ENCODE data around the gene OAS2. TPM values are rescaled to one million over a fixed set of nuclear protein-coding genes. Genes with fewer than 3 reads are reported as not detected.

OAS2 gene, protein sequence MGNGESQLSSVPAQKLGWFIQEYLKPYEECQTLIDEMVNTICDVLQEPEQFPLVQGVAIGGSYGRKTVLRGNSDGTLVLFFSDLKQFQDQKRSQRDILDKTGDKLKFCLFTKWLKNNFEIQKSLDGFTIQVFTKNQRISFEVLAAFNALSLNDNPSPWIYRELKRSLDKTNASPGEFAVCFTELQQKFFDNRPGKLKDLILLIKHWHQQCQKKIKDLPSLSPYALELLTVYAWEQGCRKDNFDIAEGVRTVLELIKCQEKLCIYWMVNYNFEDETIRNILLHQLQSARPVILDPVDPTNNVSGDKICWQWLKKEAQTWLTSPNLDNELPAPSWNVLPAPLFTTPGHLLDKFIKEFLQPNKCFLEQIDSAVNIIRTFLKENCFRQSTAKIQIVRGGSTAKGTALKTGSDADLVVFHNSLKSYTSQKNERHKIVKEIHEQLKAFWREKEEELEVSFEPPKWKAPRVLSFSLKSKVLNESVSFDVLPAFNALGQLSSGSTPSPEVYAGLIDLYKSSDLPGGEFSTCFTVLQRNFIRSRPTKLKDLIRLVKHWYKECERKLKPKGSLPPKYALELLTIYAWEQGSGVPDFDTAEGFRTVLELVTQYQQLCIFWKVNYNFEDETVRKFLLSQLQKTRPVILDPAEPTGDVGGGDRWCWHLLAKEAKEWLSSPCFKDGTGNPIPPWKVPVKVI
- total RNA-seq (82.2 TPM), polyA plus RNA-seq (10 to 100 TPM; 58.2 to 82.2 (median 73.4) TPM)

DNA sequence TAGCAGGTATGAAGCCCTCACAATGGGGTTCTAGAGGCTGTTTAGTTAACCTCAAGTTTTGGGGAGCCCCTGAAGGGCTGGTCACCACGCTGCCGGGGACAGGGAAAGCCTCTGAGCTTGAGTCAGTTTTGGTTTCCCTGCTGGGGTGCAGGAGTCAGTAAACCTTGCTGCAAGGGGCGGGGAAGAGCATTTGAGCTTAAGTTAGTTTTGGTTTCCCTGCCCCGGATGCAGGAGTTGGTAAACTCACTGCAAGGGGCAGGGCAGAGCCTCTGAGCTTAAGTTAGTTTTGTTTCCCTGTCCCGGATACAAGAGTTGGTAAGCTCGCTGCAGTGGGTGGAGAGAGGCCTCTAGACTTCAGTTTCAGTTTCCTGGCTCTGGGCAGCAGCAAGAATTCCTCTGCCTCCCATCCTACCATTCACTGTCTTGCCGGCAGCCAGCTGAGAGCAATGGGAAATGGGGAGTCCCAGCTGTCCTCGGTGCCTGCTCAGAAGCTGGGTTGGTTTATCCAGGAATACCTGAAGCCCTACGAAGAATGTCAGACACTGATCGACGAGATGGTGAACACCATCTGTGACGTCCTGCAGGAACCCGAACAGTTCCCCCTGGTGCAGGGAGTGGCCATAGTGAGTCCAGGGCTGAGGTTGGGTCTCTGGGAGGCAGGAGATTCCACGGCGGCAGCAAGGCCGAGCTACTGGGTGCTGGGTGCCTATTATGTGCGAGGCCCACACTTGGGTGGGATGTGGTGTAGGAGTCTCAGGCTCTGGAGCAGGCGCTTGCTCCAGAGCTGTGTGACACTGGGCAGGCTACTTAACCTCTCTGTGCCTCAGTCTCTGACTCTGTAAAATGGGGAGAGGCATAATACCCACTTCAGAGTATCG is at the start of gene OAS2:
TSS of gene OAS2 (plus strand) at position 357 of the 878 bp plus-strand sequence. CDS start at position 447, 90 bp downstream.
- DNase-seq (peak; percentile 61 to 99 (median 85)), ATAC-seq (ENCODE audit: low read depth in 2 of 2) (peak; percentile 91 to 94)
- Mint-ChIP-seq H3K4me1 (peaks cover 19 to 63% (median 38%) of the 10 kb centered on the region in 4 donors), H3K4me3 (peak within 1 kb of the TSS; percentile 99 to 100 (median 99)), H3K9me3 (peaks cover 0 to 12% (median 2%) of the 10 kb centered on the region in 7 donors), H3K27me3 (no peaks in the 10 kb centered on the region), H3K27ac (peak within 1 kb of the TSS; percentile 99), H3K36me3 (peaks cover 20% of the 10 kb centered on the region)
- Histone ChIP-seq H3K4me1 (ENCODE audit: control insufficient read depth, insufficient read depth, low read length, poor library complexity, severe bottlenecking) (peaks cover 32% of the 10 kb centered on the region), H3K36me3 (ENCODE audit: control insufficient read depth, insufficient read depth, low read length) (no peaks in the 10 kb centered on the region), H3K27ac (ENCODE audit: insufficient read depth, low read length, poor library complexity, severe bottlenecking) (peak within 1 kb of the TSS; percentile 92), H3K9me3 (ENCODE audit: control insufficient read depth in 2 of 2, low read length in 2 of 2) (peaks cover 0 to 2% of the 10 kb centered on the region in 2 experiments), H3K4me3 (ENCODE audit: low read depth, low read length) (peak within 1 kb of the TSS; percentile 99), H3K27me3 (ENCODE audit: control insufficient read depth, insufficient read depth, low read length) (no peaks in the 10 kb centered on the region)

DNA sequence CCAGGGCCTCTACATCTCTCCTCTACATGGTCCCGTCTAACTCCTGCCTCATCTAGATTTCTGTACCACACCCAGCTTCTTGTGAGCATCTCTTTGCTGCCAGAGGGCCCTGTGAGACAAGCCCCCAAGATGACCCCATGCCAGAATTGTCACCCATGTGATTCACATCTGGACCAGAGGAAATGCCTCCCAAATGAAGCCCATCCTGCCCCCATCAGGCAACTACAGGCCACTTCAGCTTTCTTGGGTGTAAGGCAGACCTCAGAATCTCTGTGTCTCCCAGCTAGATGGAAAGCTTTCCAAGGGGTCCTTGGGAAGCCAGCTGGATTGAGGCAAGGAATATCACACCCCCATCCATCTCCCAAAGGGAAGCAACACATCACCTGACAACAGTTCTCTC is 49.3 kb upstream of the OAS2 start:
- no peak overlapping the region for H3K4me3 ChIP-seq (ENCODE audit: low read depth, low read length)
- peaks cover 12% of the 10 kb centered on the region for H3K36me3 ChIP-seq (ENCODE audit: control insufficient read depth, insufficient read depth, low read length)
- no peak for ATAC-seq (ENCODE audit: low read depth in 2 of 2)
- no peaks in the 10 kb centered on the region for H3K27me3 Mint-ChIP-seq
- peaks cover 3 to 5% (median 4%) of the 10 kb centered on the region in 4 donors for H3K4me1 Mint-ChIP-seq
- no peaks in the 10 kb centered on the region for H3K27me3 ChIP-seq (ENCODE audit: control insufficient read depth, insufficient read depth, low read length)
- no peaks in the 10 kb centered on the region for H3K4me1 ChIP-seq (ENCODE audit: control insufficient read depth, insufficient read depth, low read length, poor library complexity, severe bottlenecking)
- no peak overlapping the region for H3K27ac ChIP-seq (ENCODE audit: insufficient read depth, low read length, poor library complexity, severe bottlenecking)
- no peak for DNase-seq
- peaks cover 42% of the 10 kb centered on the region for H3K36me3 Mint-ChIP-seq
- no peak overlapping the region for H3K4me3 Mint-ChIP-seq
- H3K9me3 Mint-ChIP-seq = peaks cover 0 to 4% (median 0%) of the 10 kb centered on the region in 7 donors
- peaks cover 0 to 3% of the 10 kb centered on the region in 2 experiments for H3K9me3 ChIP-seq (ENCODE audit: control insufficient read depth in 2 of 2, low read length in 2 of 2)
- no peak overlapping the region for H3K27ac Mint-ChIP-seq

DNA sequence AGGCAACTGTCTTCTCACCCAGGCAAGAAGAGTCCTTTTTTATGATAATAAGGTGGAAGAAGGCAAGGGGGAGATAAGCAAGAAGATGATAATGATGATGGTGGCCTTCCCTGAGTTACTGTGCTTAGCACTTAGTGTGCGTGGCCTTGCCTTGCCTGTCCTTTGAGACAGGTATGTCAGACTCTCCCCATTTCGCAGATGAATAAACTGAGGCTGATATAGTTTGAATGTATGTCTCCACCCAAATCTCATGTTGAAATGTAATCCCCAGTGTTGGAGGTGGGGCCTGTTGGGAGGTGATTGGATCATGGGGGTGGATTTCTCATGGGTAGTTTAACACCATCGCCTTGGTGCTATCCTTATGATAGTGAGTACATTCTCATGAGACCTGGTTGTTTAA is 48.6 kb upstream of the OAS2 start:
- H3K4me1 ChIP-seq (ENCODE audit: control insufficient read depth, insufficient read depth, low read length, poor library complexity, severe bottlenecking) = no peaks in the 10 kb centered on the region
- Mint-ChIP-seq H3K4me1 (peaks cover 3 to 6% (median 5%) of the 10 kb centered on the region in 4 donors), H3K4me3 (no peak overlapping the region), H3K36me3 (peaks cover 39% of the 10 kb centered on the region), H3K27ac (no peak overlapping the region), H3K27me3 (no peaks in the 10 kb centered on the region), H3K9me3 (peaks cover 0 to 4% (median 0%) of the 10 kb centered on the region in 7 donors)
- DNase-seq (no peak), ATAC-seq (ENCODE audit: low read depth in 2 of 2) (no peak)
- no peak overlapping the region for H3K4me3 ChIP-seq (ENCODE audit: low read depth, low read length)
- H3K36me3 ChIP-seq (ENCODE audit: control insufficient read depth, insufficient read depth, low read length) = peaks cover 11% of the 10 kb centered on the region
- peaks cover 0 to 3% of the 10 kb centered on the region in 2 experiments for H3K9me3 ChIP-seq (ENCODE audit: control insufficient read depth in 2 of 2, low read length in 2 of 2)
- H3K27ac ChIP-seq (ENCODE audit: insufficient read depth, low read length, poor library complexity, severe bottlenecking) = no peak overlapping the region
- H3K27me3 ChIP-seq (ENCODE audit: control insufficient read depth, insufficient read depth, low read length) = no peaks in the 10 kb centered on the region

DNA sequence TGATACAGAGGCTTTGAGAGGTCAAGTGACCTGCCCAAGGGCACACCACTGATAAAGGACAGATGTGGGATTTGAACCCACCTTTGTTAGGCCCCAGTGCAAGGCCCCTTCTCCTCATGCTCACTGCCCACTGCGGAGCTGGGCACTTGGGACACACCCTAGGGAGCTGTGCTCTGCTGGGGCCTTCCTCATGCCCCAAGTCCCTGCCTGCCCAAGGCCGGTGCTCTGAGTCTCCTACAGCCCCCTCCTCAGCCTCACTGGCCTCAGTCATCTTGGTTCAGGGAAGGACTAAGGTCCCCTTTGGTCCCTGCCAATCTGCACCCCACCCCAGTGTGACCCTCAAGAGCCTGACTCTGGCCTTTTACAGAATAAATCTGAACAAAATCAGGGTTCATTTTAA is 48.0 kb upstream of the OAS2 start:
- Mint-ChIP-seq H3K36me3 (peaks cover 33% of the 10 kb centered on the region), H3K4me1 (peaks cover 3 to 7% (median 5%) of the 10 kb centered on the region in 4 donors), H3K27me3 (no peaks in the 10 kb centered on the region), H3K4me3 (no peak overlapping the region), H3K27ac (no peak overlapping the region), H3K9me3 (peaks cover 0 to 4% (median 0%) of the 10 kb centered on the region in 7 donors)
- no peaks in the 10 kb centered on the region for H3K27me3 ChIP-seq (ENCODE audit: control insufficient read depth, insufficient read depth, low read length)
- H3K27ac ChIP-seq (ENCODE audit: insufficient read depth, low read length, poor library complexity, severe bottlenecking) = no peak overlapping the region
- peaks cover 0 to 3% of the 10 kb centered on the region in 2 experiments for H3K9me3 ChIP-seq (ENCODE audit: control insufficient read depth in 2 of 2, low read length in 2 of 2)
- no peak overlapping the region for H3K4me3 ChIP-seq (ENCODE audit: low read depth, low read length)
- ATAC-seq (ENCODE audit: low read depth in 2 of 2) (no peak), DNase-seq (no peak)
- H3K4me1 ChIP-seq (ENCODE audit: control insufficient read depth, insufficient read depth, low read length, poor library complexity, severe bottlenecking) = no peaks in the 10 kb centered on the region
- H3K36me3 ChIP-seq (ENCODE audit: control insufficient read depth, insufficient read depth, low read length) = peaks cover 11% of the 10 kb centered on the region

DNA sequence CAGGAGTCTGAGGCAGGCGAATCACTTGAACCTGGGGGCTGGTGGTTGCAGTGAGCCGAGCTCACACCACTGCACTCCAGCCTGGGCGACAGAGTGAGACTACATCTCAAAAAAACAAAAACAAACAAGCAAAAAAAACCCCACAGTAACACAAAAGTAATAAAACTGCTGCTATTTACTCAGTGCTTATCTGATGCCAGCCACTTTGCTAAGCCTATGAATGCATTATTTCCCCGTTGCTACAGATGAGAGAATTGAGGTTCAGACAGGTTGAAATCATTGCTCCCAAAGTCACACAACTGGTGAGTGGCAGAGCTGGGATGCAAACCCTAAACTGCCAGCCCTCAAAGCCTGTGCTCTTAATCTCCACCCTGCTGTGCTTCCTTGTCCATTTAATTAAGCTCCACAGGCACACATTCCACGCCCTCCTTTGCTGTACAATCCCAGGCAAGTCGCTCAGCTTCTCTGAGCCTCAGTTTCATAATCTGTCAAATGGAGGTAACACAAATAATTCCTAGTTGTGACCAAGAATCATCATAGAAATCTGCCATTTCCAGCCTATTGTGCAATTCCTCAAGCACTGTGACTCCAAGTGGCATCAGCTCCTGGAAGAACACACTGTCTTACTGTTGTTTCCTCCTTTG is 45.7 kb upstream of the OAS2 start:
- no peaks in the 10 kb centered on the region for H3K27me3 ChIP-seq (ENCODE audit: control insufficient read depth, insufficient read depth, low read length)
- Mint-ChIP-seq H3K4me3 (no peak overlapping the region), H3K27me3 (no peaks in the 10 kb centered on the region), H3K4me1 (peaks cover 0 to 20% (median 8%) of the 10 kb centered on the region in 4 donors), H3K36me3 (peaks cover 24% of the 10 kb centered on the region), H3K9me3 (peaks cover 0 to 3% (median 0%) of the 10 kb centered on the region in 7 donors), H3K27ac (peak overlapping the region; percentile 55 to 75 (median 57))
- H3K4me3 ChIP-seq (ENCODE audit: low read depth, low read length) = no peak overlapping the region
- no peak overlapping the region for H3K27ac ChIP-seq (ENCODE audit: insufficient read depth, low read length, poor library complexity, severe bottlenecking)
- ATAC-seq (ENCODE audit: low read depth in 2 of 2) (no peak), DNase-seq (no peak)
- peaks cover 8% of the 10 kb centered on the region for H3K36me3 ChIP-seq (ENCODE audit: control insufficient read depth, insufficient read depth, low read length)
- H3K4me1 ChIP-seq (ENCODE audit: control insufficient read depth, insufficient read depth, low read length, poor library complexity, severe bottlenecking) = no peaks in the 10 kb centered on the region
- H3K9me3 ChIP-seq (ENCODE audit: control insufficient read depth in 2 of 2, low read length in 2 of 2) = peaks cover 0 to under 1% of the 10 kb centered on the region in 2 experiments

DNA sequence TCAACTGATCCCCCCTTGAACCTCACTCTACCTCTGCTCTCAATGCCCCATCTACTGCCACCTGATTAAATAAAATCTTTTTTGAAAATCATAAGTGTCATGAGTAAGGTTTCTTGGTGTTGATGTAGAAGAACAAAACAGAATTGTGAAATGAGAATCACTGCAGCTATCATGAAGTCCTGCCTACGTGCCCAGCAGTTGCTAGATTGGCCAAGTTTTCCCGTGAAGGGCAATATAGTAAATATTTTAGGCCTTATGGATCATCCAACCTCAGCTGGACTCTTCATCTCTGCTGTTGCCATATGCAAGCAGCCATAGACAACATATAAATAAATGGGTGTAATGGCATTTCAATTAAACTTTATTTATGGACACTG is 45.2 kb upstream of the OAS2 start:
- Histone ChIP-seq H3K27ac (ENCODE audit: insufficient read depth, low read length, poor library complexity, severe bottlenecking) (no peak overlapping the region), H3K9me3 (ENCODE audit: control insufficient read depth in 2 of 2, low read length in 2 of 2) (no peaks in the 10 kb centered on the region), H3K4me3 (ENCODE audit: low read depth, low read length) (no peak overlapping the region), H3K4me1 (ENCODE audit: control insufficient read depth, insufficient read depth, low read length, poor library complexity, severe bottlenecking) (no peaks in the 10 kb centered on the region), H3K36me3 (ENCODE audit: control insufficient read depth, insufficient read depth, low read length) (peaks cover 3% of the 10 kb centered on the region), H3K27me3 (ENCODE audit: control insufficient read depth, insufficient read depth, low read length) (no peaks in the 10 kb centered on the region)
- peaks cover 23% of the 10 kb centered on the region for H3K36me3 Mint-ChIP-seq
- H3K4me3 Mint-ChIP-seq = no peak overlapping the region
- H3K27ac Mint-ChIP-seq = peak overlapping the region in 1 of 3 donors; percentile 75
- H3K4me1 Mint-ChIP-seq = peaks cover 4 to 25% (median 12%) of the 10 kb centered on the region in 4 donors
- H3K27me3 Mint-ChIP-seq = no peaks in the 10 kb centered on the region
- H3K9me3 Mint-ChIP-seq = peaks cover 0 to 3% (median 0%) of the 10 kb centered on the region in 7 donors
- DNase-seq = no peak
- ATAC-seq (ENCODE audit: low read depth in 2 of 2) = no peak

DNA sequence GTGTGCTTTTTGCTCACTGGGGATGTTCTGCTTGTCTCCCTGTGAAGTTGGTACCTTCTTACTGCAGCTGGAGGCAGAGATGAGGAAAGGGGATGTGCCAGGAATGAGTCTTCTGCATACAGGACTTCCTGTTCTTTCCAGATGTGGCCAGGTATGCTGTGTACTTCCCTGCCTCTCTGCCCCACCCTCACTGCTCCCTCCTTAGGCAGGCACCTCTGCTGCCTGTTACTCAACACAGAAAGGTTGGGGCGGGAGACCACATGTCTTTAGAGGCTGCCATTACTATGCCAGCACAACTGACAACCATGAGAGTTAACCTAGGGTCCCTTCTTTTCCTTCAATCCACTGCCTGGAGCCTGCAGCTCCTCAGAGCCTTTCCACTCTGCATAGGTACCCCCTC is 42.1 kb upstream of the OAS2 start:
- Mint-ChIP-seq H3K4me3 (peak overlapping the region in 2 of 4 donors; percentile 13 to 47), H3K27ac (peak overlapping the region; percentile 8 to 97 (median 76)), H3K36me3 (no peaks in the 10 kb centered on the region), H3K9me3 (no peaks in the 10 kb centered on the region), H3K27me3 (no peaks in the 10 kb centered on the region), H3K4me1 (peaks cover 17 to 48% (median 27%) of the 10 kb centered on the region in 4 donors)
- Histone ChIP-seq H3K9me3 (ENCODE audit: control insufficient read depth in 2 of 2, low read length in 2 of 2) (no peaks in the 10 kb centered on the region), H3K27me3 (ENCODE audit: control insufficient read depth, insufficient read depth, low read length) (no peaks in the 10 kb centered on the region), H3K36me3 (ENCODE audit: control insufficient read depth, insufficient read depth, low read length) (no peaks in the 10 kb centered on the region), H3K4me1 (ENCODE audit: control insufficient read depth, insufficient read depth, low read length, poor library complexity, severe bottlenecking) (peaks cover 23% of the 10 kb centered on the region), H3K27ac (ENCODE audit: insufficient read depth, low read length, poor library complexity, severe bottlenecking) (no peak overlapping the region), H3K4me3 (ENCODE audit: low read depth, low read length) (no peak overlapping the region)
- no peak for ATAC-seq (ENCODE audit: low read depth in 2 of 2)
- DNase-seq = no peak
